DMS 273 (cell line): ENCODE results near the gene ZNF214.
"Not testable (repeated sequence)": the region's sequence is repeated elsewhere in the genome, so short reads cannot be mapped to it uniquely, and the experiment has no call there.

Experiments used
- DNase-seq: peaks from one replicate; lab custom pipeline; 2025; ENCODE audit not compliant: unreplicated experiment; lab: John Stamatoyannopoulos, UW

The ZNF214 gene

DNA sequence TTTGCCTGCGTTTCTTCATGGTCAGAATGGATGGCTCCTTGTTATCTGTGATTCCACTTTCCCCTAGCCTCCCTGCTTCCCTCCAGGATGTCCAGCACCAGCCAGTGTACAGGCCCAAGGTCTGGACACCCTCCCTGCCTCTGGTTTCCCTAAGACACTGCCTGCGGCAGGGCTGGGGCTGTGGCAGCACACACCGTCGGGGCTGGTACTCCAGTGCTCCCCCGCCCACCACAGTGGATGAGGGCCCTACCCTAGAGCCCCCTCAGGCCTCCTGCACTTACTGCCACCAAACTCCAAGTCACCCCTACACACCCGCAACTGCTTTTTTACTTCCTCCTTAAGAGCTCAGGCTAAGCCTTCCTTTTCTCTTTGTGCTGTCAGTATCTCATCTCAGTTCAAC lies 28.9 kb downstream of the ZNF214 start:
- no peak for DNase-seq

- no peak for DNase-seq
Measured at GRCh38 chr11:6988506-6988905, 31.6 kb downstream of the ZNF214 start.

DNA sequence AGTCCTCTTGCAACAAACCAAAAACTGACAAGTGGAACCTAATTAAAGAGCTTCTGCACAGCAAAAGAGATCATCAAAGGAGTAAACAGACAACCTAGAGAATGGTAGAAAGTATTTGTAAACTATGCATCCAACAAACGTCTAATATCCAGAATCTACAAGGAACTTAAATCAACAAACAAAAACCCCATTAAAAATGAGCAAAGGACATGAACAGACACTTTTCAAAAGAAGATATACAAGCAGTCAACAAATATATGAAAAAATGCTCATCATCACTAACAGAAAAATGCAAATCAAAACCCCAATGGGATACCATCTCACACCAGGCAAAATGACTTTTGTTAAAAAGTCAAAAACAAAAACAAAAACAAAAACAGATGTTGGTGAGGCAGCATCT lies 33.7 kb downstream of the ZNF214 start:
- DNase-seq, result no peak

DNA sequence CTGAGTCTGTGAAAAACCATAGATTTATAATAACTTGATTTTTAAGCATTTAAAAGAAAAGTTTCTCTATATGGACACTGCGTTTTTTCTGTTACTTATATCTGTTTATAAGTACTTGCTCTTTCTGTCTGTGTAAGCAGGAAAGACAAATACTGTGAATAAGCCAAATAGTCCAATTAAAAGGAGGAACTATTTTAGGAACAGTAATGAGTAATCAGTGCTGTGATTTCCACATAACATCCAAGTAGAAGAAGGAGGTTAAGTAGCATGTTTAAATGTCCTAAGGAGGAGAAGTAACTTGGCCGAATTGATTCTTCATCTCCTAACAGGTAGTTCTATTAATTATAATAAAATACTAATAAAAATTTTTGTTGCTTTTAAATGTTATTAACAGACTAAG lies 40.8 kb downstream of the ZNF214 start:
- no peak for DNase-seq

GRCh38 chr11:6969854-6970253 lies 50.3 kb downstream of the ZNF214 start:
- DNase-seq, result not testable (repeated sequence)

- no peak for DNase-seq
Measured at GRCh38 chr11:6968816-6969215, 51.3 kb downstream of the ZNF214 start.

GRCh38 chr11:6962673-6963072 lies 57.5 kb downstream of the ZNF214 start:
- DNase-seq, result no peak

GRCh38 chr11:6962141-6962540 lies 58.0 kb downstream of the ZNF214 start:
- DNase-seq, result no peak

DNA sequence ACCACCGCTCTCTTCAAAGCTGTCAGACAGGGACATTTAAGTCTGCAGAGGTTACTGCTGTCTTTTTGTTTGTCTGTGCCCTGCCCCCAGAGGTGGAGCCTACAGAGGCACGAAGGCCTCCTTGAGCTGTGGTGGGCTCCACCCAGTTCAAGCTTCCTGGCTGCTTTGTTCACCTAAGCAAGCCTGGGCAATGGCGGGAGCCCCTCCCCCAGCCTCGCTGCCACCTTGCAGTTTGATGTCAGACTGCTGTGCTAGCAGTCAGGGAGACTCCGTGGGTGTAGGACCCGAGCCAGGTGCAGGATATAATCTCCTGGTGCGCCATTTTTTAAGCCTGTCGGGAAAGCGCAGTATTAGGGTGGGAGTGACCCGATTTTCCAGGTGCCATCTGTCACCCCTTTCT lies 65.9 kb downstream of the ZNF214 start:
- not testable (repeated sequence) for DNase-seq
